PFSK-1 (cell line): ENCODE results near the gene MLLT11.

Source experiments
- FOXP2 ChIP-seq: optimal IDR thresholded peaks from 2 replicates; pipeline ENCODE3; 2011; ENCODE audit warnings: borderline replicate concordance, control low read depth, inconsistent platforms; ENCODE audit not compliant: insufficient read depth; ENCODE audit errors: extremely low read length, extremely low read depth
- POLR2AphosphoS5 ChIP-seq: IDR thresholded peaks from 2 replicates; pipeline ENCODE4 v1.6.1; 2012; ENCODE audit warnings: low read depth, mild to moderate bottlenecking, control low read depth, low read length, moderate library complexity
- SIN3A ChIP-seq: IDR thresholded peaks from 2 replicates; pipeline ENCODE4 v1.6.1; 2012; ENCODE audit warnings: mild to moderate bottlenecking, low read length, moderate library complexity, borderline replicate concordance; ENCODE audit not compliant: insufficient read depth
- TAF1 ChIP-seq: IDR thresholded peaks from 2 replicates; pipeline ENCODE4 v1.6.1; 2012; ENCODE audit warnings: low read length, control low read depth, borderline replicate concordance; ENCODE audit not compliant: insufficient read depth
- TF ChIP-seq, protein P1 (sequence below), 2 experiments: IDR thresholded peaks; 2 replicates each; pipeline versions ENCODE4 v1.6.1 to v1.8.0; 2011 to 2012; ENCODE audit warnings: low read depth in 2 of 2, low read length in 2 of 2, control low read depth in 1 of 2, inconsistent platforms in 1 of 2, mild to moderate bottlenecking in 1 of 2, moderate library complexity in 1 of 2; ENCODE audit not compliant: insufficient read depth in 1 of 2

Gene MLLT11

GRCh38 chr1:151098126-151098525, 37.9 kb downstream of the MLLT11 start:
- TF ChIP-seq FOXP2: no peak
- no peak for TF ChIP-seq TAF1
- TF ChIP-seq SIN3A: no peak
- TF ChIP-seq POLR2AphosphoS5: no peak
- TF ChIP-seq, protein P1, sequence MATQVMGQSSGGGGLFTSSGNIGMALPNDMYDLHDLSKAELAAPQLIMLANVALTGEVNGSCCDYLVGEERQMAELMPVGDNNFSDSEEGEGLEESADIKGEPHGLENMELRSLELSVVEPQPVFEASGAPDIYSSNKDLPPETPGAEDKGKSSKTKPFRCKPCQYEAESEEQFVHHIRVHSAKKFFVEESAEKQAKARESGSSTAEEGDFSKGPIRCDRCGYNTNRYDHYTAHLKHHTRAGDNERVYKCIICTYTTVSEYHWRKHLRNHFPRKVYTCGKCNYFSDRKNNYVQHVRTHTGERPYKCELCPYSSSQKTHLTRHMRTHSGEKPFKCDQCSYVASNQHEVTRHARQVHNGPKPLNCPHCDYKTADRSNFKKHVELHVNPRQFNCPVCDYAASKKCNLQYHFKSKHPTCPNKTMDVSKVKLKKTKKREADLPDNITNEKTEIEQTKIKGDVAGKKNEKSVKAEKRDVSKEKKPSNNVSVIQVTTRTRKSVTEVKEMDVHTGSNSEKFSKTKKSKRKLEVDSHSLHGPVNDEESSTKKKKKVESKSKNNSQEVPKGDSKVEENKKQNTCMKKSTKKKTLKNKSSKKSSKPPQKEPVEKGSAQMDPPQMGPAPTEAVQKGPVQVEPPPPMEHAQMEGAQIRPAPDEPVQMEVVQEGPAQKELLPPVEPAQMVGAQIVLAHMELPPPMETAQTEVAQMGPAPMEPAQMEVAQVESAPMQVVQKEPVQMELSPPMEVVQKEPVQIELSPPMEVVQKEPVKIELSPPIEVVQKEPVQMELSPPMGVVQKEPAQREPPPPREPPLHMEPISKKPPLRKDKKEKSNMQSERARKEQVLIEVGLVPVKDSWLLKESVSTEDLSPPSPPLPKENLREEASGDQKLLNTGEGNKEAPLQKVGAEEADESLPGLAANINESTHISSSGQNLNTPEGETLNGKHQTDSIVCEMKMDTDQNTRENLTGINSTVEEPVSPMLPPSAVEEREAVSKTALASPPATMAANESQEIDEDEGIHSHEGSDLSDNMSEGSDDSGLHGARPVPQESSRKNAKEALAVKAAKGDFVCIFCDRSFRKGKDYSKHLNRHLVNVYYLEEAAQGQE (IDR thresholded peaks at IDR 0.05; ENCODE audit: insufficient read depth in 1 of 2, low read depth in 2 of 2, low read length in 2 of 2): no peak

GRCh38 chr1:151104630-151105029, 44.4 kb downstream of the MLLT11 start:
- TF ChIP-seq POLR2AphosphoS5: no peak
- TF ChIP-seq FOXP2: no peak
- no peak for TF ChIP-seq SIN3A
- TF ChIP-seq, protein P1 (IDR thresholded peaks at IDR 0.05; ENCODE audit: insufficient read depth in 1 of 2, low read depth in 2 of 2, low read length in 2 of 2): no peak
- TF ChIP-seq TAF1: no peak

GRCh38 chr1:151106894-151107293, 46.7 kb downstream of the MLLT11 start:
- no peak for TF ChIP-seq SIN3A
- TF ChIP-seq, protein P1 (IDR thresholded peaks at IDR 0.05; ENCODE audit: insufficient read depth in 1 of 2, low read depth in 2 of 2, low read length in 2 of 2): no peak
- no peak for TF ChIP-seq FOXP2
- TF ChIP-seq POLR2AphosphoS5: no peak
- TF ChIP-seq TAF1: no peak

DNA sequence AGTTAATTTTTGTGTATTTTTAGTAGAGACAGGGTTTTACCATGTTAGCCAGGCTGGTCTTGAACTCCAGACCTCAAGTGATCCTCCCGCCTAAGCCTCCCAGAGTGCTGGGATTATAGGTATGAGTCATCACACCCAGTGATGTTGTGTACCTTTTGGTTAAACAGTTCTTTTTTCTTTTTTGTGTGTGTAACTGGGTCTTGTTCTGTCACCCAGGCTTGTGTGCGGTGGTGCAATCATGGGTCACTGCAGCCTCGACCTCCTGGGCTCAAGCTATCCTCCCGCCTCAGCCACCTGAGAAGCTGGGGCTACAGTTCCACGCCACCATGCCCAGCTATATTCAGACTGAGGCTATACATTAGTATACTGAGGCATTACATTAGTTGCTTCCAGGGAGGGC, 48.1 kb downstream of the MLLT11 start:
- no peak for TF ChIP-seq POLR2AphosphoS5
- no peak for TF ChIP-seq FOXP2
- no peak for TF ChIP-seq TAF1
- no peak for TF ChIP-seq SIN3A
- TF ChIP-seq, protein P1 (IDR thresholded peaks at IDR 0.05; ENCODE audit: insufficient read depth in 1 of 2, low read depth in 2 of 2, low read length in 2 of 2): no peak

DNA sequence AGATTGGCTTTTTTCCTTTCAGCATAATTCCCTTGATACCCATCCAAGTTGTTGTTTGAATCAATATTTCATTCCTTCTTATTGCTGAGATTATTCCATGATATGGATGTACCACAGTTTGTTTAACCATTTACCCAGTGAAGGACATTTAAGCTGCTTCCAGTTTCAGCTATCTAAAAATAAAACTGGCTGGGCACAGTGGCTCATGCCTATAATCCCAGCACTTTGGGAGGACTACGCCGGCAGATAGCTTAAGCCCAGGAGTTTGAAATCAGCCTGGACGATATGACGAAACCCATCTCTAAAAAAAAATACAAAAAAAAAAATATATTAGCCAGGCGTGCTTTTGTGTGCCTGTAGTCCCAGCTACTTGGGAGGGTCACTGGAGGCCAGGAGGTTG, 53.7 kb downstream of the MLLT11 start:
- TF ChIP-seq SIN3A (no peak), TAF1 (no peak), POLR2AphosphoS5 (no peak)
